Upper lobe of left lung (tissue), 6 donors: ENCODE results near the gene ZAR1. TPM values are rescaled to one million over a fixed set of nuclear protein-coding genes. Genes with fewer than 3 reads are reported as not detected.

Experiments used
- ATAC-seq, 2 donors: fragments of 200-7000 bp; cut with Tn5 transposase; one replicate each; pipeline ENCODE4 v1.9.1; 2022; ENCODE audit warnings: mild to moderate bottlenecking in 2 of 2, moderate library complexity in 2 of 2; ENCODE audit not compliant: low FRiP score in 2 of 2
- DNase-seq, 2 donors: peaks; one replicate each; pipeline ENCODE4 v3.0.0-alpha.2; 2019 to 2020
- H3K27ac ChIP-seq, 4 donors: fragments of 200-600 bp; sonication (generic); one replicate each; pipeline ENCODE4 v1.5.1; 2016 to 2019
- H3K27me3 ChIP-seq, 4 donors: fragments of 200-600 bp; sonication (generic); one replicate each; pipeline ENCODE4 v1.5.1; 2017 to 2019
- H3K36me3 ChIP-seq, 4 donors: fragments of 200-600 bp; sonication (generic); one replicate each; pipeline ENCODE4 v1.5.1; 2016 to 2019
- H3K4me1 ChIP-seq, 4 donors: fragments of 200-600 bp; sonication (generic); one replicate each; pipeline ENCODE4 v1.5.1; 2018 to 2019
- H3K4me3 ChIP-seq, 4 donors: fragments of 200-600 bp; sonication (generic); one replicate each; pipeline ENCODE4 v1.5.1; 2017 to 2019; ENCODE audit warnings: mild to moderate bottlenecking in 2 of 4, moderate library complexity in 1 of 4
- H3K9me3 ChIP-seq, 4 donors: fragments of 200-600 bp; sonication (generic); one replicate each; pipeline ENCODE4 v1.5.1; 2018 to 2019
- EP300 ChIP-seq, 4 donors: sonication (generic); formaldehyde crosslinking; IDR thresholded peaks; one replicate each; pipeline ENCODE4 v1.5.1; 2017; ENCODE audit warnings: antibody characterized with exemption in 4 of 4, control low read depth in 2 of 4
- POLR2A ChIP-seq, 4 donors: fragments of 450-650 bp; IDR thresholded peaks; one replicate each; pipeline ENCODE4 v1.5.1; 2016 to 2017; ENCODE audit warnings: antibody characterized with exemption in 4 of 4, mild to moderate bottlenecking in 2 of 4
- POLR2AphosphoS5 ChIP-seq, 2 donors: sonication (generic); formaldehyde crosslinking; IDR thresholded peaks; one replicate each; pipeline ENCODE4 v1.5.1; 2017; ENCODE audit warnings: antibody characterized with exemption in 2 of 2
- WGBS, 2 donors: methylation state at CpG; one replicate each; pipeline ENCODE4 v1.1.5; 2017 to 2018; 5-methylcytosine and 5-hydroxymethylcytosine counted together
- total RNA-seq, 6 donors: library from RNA; depleted of rRNA in 4 of 6; stranded (reverse); fragments of >200 nt in 4 of 6; gene quantifications; one replicate each; pipeline versions ENCODE4 v1.1.0 to v1.2.1, GENCODE V29; 2016 to 2021
- TF ChIP-seq, protein P1 (sequence below), 6 experiments: fragments of 450-650 bp in 4 of 6; fragments of 200-600 bp in 2 of 6; sonication (generic) in 2 of 6; IDR thresholded peaks; one replicate each; pipeline ENCODE4 v1.5.1; 2016 to 2019; ENCODE audit warnings: antibody characterized with exemption in 6 of 6
- donor health status: DM: no; HTN: no; CAD: no; lungs with moderate emphysema.
- donor health status: DM: no; HTN: yes; CAD: no; lungs with severe emphysema.

ZAR1 gene
- total RNA-seq, 6 donors from 2014 or later = 0.29 to 6.3 (median 0.34) TPM; not detected in 1

DNA sequence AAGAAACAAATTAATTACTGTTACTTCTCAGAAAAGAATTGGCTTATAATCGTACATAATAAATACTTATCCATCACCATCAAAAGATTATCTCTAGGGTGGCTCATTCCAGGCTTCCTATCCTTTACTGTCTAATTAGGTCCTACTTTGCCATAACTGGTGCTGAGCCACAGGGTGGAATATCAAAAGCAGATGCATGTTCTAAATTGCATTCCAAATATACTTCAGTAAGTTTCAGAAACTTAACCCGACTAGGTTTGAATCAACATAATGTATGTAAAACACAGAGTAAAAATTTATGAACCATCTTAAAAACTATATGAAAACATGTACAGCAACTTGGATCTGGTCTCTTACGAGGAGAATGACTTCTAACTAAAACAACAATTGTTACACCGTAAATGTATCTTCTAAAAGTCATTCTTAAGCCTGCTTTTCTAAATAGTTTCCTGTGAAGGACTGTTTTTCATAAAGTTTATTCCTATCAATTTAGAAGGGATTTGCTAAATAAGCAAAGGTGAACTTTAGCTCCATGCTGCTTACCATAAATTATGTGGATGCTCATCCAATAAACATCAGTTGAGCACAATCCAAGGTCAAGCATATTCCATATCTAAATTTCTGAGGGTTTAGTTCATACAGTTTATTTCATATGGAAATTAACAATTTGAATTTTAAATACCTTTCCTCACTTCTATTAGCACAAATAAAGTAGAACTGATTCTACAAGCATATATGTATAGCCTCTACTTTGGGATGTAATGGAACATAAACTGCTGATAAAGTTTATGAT, 13.4 kb downstream of the ZAR1 start:
- 66 to 67% methylated on average over 4 of the region's 4 CpGs for WGBS, 2 donors
- H3K4me1 ChIP-seq = no peaks in the 10 kb centered on the region
- TF ChIP-seq, protein P1, sequence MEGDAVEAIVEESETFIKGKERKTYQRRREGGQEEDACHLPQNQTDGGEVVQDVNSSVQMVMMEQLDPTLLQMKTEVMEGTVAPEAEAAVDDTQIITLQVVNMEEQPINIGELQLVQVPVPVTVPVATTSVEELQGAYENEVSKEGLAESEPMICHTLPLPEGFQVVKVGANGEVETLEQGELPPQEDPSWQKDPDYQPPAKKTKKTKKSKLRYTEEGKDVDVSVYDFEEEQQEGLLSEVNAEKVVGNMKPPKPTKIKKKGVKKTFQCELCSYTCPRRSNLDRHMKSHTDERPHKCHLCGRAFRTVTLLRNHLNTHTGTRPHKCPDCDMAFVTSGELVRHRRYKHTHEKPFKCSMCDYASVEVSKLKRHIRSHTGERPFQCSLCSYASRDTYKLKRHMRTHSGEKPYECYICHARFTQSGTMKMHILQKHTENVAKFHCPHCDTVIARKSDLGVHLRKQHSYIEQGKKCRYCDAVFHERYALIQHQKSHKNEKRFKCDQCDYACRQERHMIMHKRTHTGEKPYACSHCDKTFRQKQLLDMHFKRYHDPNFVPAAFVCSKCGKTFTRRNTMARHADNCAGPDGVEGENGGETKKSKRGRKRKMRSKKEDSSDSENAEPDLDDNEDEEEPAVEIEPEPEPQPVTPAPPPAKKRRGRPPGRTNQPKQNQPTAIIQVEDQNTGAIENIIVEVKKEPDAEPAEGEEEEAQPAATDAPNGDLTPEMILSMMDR (IDR thresholded peaks at IDR 0.05) = no peak
- no peak for TF ChIP-seq POLR2A (IDR thresholded peaks at IDR 0.05)
- no peak for TF ChIP-seq POLR2AphosphoS5 (IDR thresholded peaks at IDR 0.05)
- no peak for TF ChIP-seq EP300 (IDR thresholded peaks at IDR 0.05)
- ATAC-seq (no peak), DNase-seq (no peak)
- H3K36me3 ChIP-seq = peaks cover 2 to 76% (median 27%) of the 10 kb centered on the region in 4 donors
- no peaks in the 10 kb centered on the region for H3K9me3 ChIP-seq
- H3K27ac ChIP-seq = no peak overlapping the region
- H3K4me3 ChIP-seq = no peak overlapping the region
- H3K27me3 ChIP-seq = no peaks in the 10 kb centered on the region

DNA sequence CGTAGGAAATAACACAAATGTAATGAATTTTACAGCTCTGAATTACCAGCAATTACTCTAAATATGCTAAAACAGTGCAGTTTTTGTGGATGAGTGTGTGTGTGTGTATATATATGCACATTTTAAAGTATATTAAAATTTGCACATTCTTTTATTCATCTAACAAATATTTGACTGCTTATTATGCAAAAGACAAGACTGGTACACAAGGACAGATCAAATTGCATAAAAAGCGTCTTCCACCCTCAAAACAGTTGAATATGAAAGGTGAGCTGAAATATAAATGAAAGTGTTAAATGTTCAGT, 13.9 kb downstream of the ZAR1 start:
- 89 to 100% methylated on average over 2 of the region's 2 CpGs for WGBS, 2 donors

DNA sequence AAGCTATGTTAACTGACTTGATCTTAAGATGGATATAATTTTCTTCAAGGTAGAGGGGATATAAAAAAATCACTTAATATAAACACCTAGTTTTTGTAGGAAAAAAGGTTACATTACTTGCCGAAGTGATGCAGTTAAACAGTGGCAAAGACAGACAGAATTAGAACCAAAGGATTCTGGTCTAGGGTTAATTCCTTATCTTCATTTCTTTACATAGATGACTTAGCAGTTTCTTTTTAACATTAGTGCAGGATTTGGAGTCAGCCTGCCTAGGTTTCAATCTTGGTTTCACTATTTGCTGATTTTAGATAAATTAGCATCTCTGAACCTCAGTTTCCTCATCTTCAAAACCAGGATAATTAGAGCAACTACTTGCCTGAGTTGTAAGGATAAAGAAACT, 14.3 kb downstream of the ZAR1 start:
- H3K9me3 ChIP-seq = no peaks in the 10 kb centered on the region
- no peak overlapping the region for H3K4me3 ChIP-seq
- H3K4me1 ChIP-seq = no peaks in the 10 kb centered on the region
- no peak for TF ChIP-seq POLR2AphosphoS5 (IDR thresholded peaks at IDR 0.05)
- TF ChIP-seq EP300 (IDR thresholded peaks at IDR 0.05) = no peak
- TF ChIP-seq POLR2A (IDR thresholded peaks at IDR 0.05) = no peak
- TF ChIP-seq, protein P1 (IDR thresholded peaks at IDR 0.05) = no peak
- H3K27ac ChIP-seq = no peak overlapping the region
- no peak for DNase-seq
- WGBS, 2 donors = 68 to 79% methylated on average over 1 of the region's 1 CpG
- H3K27me3 ChIP-seq = no peaks in the 10 kb centered on the region
- ATAC-seq = no peak
- peaks cover 2 to 76% (median 26%) of the 10 kb centered on the region in 4 donors for H3K36me3 ChIP-seq

More for the DNA sequence above, 13.9 kb downstream of the ZAR1 start:
- DNase-seq (no peak), ATAC-seq (no peak)
- H3K4me1 ChIP-seq = no peaks in the 10 kb centered on the region
- TF ChIP-seq EP300 (IDR thresholded peaks at IDR 0.05) = no peak
- no peak for TF ChIP-seq POLR2A (IDR thresholded peaks at IDR 0.05)
- no peak for TF ChIP-seq POLR2AphosphoS5 (IDR thresholded peaks at IDR 0.05)
- TF ChIP-seq, protein P1 (IDR thresholded peaks at IDR 0.05) = no peak
- no peaks in the 10 kb centered on the region for H3K27me3 ChIP-seq
- no peak overlapping the region for H3K4me3 ChIP-seq
- H3K27ac ChIP-seq = no peak overlapping the region
- H3K36me3 ChIP-seq = peaks cover 2 to 76% (median 28%) of the 10 kb centered on the region in 4 donors
- no peaks in the 10 kb centered on the region for H3K9me3 ChIP-seq

DNA sequence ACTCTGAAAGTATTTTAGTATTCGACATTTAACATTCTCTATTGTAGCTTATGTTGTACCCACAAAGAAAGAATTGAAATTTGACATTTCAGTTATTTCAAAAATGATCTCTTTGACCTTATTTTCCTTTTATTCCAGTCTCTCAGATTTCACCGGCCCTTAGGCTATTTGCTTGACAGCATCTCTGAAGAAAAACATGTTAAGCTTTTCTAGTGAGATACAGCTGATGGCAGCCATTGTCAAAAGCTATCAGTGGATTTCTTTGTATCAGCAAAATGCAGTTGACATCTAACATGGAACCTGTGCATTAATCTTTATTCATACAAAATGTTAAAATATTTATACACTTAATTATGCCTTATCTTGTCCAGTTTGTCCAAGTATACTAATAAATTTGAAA, 16.7 kb downstream of the ZAR1 start:
- H3K36me3 ChIP-seq = peaks cover 20 to 78% (median 34%) of the 10 kb centered on the region in 4 donors
- no peak for TF ChIP-seq POLR2AphosphoS5 (IDR thresholded peaks at IDR 0.05)
- TF ChIP-seq, protein P1 (IDR thresholded peaks at IDR 0.05) = no peak
- TF ChIP-seq EP300 (IDR thresholded peaks at IDR 0.05) = no peak
- TF ChIP-seq POLR2A (IDR thresholded peaks at IDR 0.05) = no peak
- 88 to 92% methylated on average over 2 of the region's 2 CpGs for WGBS, 2 donors

DNA sequence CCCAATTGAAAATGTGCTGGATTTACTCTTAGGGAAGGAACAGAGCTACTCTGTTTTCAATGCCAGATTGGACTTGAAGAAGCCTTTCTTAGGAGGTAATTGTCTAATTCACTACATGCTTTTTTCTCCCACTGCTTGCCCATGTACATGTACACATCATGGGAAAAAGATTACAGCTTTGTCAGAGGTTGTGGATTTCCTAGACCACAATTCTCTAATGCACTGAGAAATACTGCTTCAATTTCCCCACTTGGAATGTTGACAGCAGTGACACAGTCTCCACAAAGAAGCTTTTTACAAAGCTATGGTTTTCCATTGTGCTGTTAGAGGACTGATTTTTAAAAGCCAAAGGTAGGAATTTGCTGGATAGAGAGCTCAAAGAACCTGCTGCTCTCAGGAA, 19.5 kb downstream of the ZAR1 start:
- DNase-seq (no peak), ATAC-seq (no peak)
- Histone ChIP-seq H3K4me3 (no peak overlapping the region), H3K9me3 (no peaks in the 10 kb centered on the region), H3K36me3 (peaks cover 33 to 88% (median 52%) of the 10 kb centered on the region in 4 donors), H3K4me1 (no peaks in the 10 kb centered on the region), H3K27me3 (no peaks in the 10 kb centered on the region), H3K27ac (no peak overlapping the region)
- TF ChIP-seq, protein P1 (IDR thresholded peaks at IDR 0.05) = no peak
- TF ChIP-seq POLR2A (IDR thresholded peaks at IDR 0.05) = no peak
- TF ChIP-seq POLR2AphosphoS5 (IDR thresholded peaks at IDR 0.05) = no peak
- TF ChIP-seq EP300 (IDR thresholded peaks at IDR 0.05) = no peak

More for the DNA sequence above, 16.7 kb downstream of the ZAR1 start:
- Histone ChIP-seq H3K4me1 (no peaks in the 10 kb centered on the region), H3K27me3 (no peaks in the 10 kb centered on the region), H3K9me3 (no peaks in the 10 kb centered on the region), H3K4me3 (no peak overlapping the region), H3K27ac (no peak overlapping the region)
- no peak for DNase-seq
- no peak for ATAC-seq
